Immature natural killer cell (primary cell): ENCODE data around the gene UBE4B. TPM values are rescaled to one million over a fixed set of nuclear protein-coding genes. Genes with fewer than 3 reads are reported as not detected.

ENCODE experiments used
- polyA plus RNA-seq, 3 donors: library from polyadenylated mRNA; unstranded; fragments of 300-500 nt; fragmentation: Illumina TruSeq; gene quantifications; one replicate each; pipeline ENCODE4 v1.2.3, GENCODE V29; 2021

UBE4B gene
- polyA plus RNA-seq, 3 donors from 2014 or later = 3.7 to 10.3 (median 7.6) TPM

Other genes with a start within 250 kb of the UBE4B start
- gene CLSTN1, start 209.0 kb upstream of the UBE4B start, polyA plus RNA-seq = 10 to 100 TPM in 2 of 3 donors, 1 to 10 TPM in 1; 7.4 to 35.7 (median 11.0) TPM
- 10 to 100 TPM; 41.0 to 51.5 (median 45.5) TPM for gene CTNNBIP1, start 122.7 kb upstream of the UBE4B start, polyA plus RNA-seq
- 10 to 100 TPM; 32.3 to 44.9 (median 36.2) TPM for gene LZIC, start 89.6 kb upstream of the UBE4B start, polyA plus RNA-seq
- gene NMNAT1, start 89.5 kb upstream of the UBE4B start, polyA plus RNA-seq = 1 to 10 TPM; 1.4 to 10.0 (median 7.1) TPM
- gene RBP7, start 35.7 kb upstream of the UBE4B start, polyA plus RNA-seq = under 1 TPM in 1 of 3 donors, not detected in 2; 0.38 TPM
- gene KIF1B, start 177.6 kb downstream of the UBE4B start, polyA plus RNA-seq = 1 to 10 TPM; 1.2 to 2.4 (median 1.8) TPM